GM21423 (cell line): ENCODE results near the gene SRM.
"Not testable (repeated sequence)": the region's sequence is repeated elsewhere in the genome, so short reads cannot be mapped to it uniquely, and the experiment has no call there.

Experiments
- ATAC-seq: cut with Tn5 transposase; IDR thresholded peaks from one replicate; pipeline ENCODE4 v1.9.1; 2021; ENCODE audit warnings: mild to moderate bottlenecking, moderate library complexity; ENCODE audit not compliant: unreplicated experiment

The SRM gene

DNA sequence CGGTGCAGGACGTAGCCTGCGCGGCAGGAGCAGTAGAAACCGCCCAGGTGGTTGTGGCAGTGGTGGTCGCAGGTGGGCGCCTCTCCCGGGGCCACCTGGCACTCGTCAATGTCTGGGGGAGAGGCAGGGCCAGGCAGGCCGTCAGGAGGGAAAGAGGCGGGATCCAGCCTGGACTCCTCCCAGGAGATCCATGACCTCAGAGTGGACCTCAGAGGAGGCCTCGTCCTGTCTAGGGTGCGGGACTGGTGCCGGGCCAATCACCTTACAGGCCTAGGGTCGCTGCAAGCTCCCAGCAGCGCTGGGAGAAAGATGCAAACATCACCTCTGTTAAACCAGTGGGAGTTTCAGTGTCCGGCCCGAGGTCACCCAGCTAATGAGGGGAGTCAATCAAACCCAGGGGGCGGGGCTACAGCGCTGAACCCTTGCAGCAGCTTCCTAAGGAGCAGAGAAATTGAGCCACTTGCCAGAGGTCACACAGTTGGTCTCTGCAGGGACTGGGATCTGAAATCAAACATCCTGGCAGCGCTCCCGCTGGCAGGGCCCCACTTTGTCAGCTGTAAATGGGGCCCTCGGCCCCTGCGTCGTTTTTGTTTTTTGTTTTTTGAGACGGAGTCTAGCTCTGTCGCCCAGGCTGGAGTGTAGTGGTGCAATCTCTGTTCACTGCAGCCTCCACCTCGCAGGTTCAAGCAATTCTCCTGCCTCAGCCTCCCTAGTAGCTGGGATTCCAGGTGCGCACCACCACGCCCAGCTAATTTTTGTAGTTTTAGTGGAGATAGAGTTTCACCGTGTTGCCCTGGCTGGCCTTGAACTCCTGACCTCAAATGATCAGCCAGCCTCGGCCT is 14.2 kb downstream of the SRM start:
- no peak for ATAC-seq

DNA sequence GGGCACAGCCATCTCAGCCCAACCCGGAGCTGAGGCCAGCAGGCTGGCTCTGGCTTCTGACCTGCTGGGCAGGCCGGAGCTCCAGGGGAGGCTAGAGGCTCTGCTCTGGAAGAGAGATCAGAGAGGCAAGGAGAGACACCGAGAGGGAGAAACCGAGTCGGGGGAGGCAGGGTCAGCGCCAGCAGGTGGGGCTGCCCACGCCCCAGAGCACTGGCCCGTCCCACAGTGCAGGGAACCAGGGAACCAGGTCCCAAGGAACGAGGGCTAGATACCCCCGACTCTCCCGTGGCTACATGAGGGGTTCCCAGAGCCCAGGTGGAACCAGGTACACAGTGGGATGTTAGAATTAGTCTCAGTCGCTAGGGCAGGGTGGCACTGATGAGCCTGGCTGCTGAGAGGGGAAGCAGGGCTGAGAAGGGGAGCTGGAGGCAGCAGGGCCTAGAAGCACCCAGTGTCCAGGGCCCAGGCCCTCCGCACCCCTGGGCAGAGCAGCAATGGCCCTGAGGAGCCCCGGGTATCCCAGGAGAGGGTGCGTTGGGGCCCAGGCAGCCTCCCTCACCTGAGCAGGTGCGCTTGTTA is 14.9 kb downstream of the SRM start:
- ATAC-seq: no peak

DNA sequence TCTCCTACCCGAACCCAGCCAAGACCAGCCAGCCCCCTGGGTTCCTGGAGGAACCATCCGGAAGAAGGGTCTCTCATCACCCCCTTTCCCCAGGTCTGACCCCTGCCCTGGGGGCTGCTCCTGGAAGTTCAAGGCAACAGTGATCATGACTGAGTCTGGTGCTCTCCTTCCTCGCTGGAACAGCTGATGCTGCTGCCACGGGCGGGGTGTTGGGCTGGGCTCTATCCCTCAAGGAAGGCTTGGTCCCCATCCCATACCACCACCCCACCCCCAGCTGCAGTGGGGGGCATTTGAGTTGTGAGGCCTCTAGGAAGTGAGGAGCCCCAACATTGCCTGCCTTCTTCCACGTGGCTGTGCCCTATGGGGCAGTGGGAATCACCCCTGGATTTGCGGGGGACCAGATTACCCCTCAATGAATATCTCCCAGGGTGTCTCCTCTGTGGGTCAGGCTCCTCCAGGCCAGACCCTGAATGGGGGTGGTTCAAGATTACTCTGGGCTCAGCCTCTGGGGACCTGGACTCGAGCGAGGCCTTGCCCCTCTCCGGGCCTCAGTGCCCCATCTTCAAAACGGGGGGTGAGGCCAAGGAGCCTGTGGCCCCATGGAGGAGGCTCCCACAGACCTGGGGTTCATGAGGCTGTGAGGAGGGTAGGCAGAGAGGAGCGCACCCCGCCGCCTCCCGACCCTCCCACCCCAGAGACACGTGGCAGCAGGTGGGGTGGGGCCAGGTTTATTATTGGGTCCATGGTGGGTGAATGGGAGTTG is 15.6 kb downstream of the SRM start:
- ATAC-seq: no peak

DNA sequence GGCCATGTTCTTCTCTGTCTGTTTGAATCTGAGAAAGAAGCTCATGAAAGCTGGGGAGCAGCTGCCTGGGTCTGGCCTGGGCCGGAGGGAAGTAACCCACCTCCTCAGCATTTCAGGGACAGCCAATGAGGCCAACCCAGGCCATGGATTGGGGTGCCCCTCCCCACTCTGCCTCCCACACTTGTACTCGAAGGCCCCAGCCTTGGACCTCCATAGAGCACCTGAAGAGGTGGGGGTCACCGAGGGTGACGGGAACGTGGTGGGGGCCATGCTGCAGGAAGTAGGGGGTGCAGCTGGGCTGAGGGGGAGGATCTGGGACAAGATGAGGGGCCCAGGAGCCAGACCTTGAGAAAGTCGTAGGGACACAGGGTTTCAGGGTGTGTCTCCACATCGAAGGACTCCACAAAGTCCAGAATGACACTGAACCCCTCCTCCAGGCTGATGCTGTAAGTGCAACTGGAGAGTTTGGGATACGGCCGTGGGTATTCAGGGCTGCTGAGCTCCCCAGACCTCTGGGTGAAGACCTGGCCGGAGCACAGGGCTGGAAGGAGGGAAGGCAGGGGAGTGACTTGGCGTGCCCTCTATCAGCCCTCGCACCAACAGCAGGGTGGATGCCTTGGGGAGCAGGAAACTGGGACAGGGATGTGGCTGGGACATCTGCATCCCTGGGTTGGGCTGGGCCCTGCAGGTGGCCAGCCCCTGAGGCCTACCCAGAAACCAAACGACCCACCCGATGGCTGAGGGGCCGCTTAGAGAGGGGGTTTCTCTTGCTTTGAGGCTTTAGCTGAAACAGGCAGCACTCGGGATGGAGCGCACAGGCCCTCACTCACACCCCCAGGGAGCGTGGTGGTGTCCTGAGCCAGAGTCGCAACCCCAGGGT is 16.6 kb downstream of the SRM start:
- ATAC-seq: no peak

GRCh38 chr1:11042065-11042464 is 17.8 kb downstream of the SRM start:
- ATAC-seq: no peak

GRCh38 chr1:11041048-11041447 is 18.8 kb downstream of the SRM start:
- ATAC-seq: no peak

DNA sequence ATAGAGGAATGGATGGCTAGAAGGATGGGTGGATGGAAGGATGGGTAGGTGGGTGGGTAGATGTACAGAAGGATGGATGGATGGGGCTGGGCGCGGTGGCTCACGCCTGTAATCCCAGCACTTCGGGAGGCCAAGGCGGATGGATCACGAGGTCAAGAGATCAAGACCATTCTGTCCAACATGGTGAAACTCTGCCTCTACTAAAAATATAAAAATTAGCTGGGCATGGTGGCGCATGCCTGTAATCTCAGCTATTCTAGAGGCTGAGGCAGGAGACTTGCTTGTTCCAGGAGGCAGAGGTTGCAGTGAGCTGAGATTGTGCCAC is 19.8 kb downstream of the SRM start:
- not testable (repeated sequence) for ATAC-seq

DNA sequence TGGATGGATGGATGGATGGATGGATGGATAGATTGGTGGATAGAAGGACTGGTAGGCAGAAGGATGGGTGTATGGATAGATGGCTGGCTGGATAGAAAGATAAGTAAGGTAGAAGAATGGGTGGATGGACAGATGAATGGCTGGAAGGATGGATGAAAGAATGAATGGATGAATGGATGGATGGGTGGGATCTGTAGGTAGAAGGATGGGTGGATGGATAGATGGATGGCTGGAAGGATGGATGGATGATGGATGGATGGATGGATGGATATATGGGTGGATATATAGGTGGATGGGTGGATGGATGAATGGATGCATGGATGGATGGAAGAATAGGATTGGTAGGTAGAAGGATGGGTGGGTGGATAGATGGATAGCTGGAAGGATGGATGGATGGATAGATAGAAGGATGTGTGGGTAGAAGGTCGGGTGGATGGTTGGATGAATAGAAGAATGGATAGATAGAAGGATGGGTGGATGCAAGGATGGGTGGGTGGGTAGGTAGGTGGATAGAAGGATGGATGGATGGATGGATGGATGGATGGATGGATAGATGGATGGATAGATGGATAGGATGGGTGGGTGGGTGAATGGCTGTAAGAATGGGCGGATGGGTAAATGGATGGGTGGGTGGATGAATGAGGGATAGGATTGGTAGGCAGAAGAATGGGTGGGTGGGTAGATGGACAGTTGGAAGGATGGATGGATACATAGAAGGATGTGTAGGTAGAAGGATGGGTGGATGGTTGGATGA is 20.3 kb downstream of the SRM start:
- ATAC-seq: no peak

GRCh38 chr1:11037740-11038182 is 22.1 kb downstream of the SRM start:
- peak; percentile 59 for ATAC-seq

DNA sequence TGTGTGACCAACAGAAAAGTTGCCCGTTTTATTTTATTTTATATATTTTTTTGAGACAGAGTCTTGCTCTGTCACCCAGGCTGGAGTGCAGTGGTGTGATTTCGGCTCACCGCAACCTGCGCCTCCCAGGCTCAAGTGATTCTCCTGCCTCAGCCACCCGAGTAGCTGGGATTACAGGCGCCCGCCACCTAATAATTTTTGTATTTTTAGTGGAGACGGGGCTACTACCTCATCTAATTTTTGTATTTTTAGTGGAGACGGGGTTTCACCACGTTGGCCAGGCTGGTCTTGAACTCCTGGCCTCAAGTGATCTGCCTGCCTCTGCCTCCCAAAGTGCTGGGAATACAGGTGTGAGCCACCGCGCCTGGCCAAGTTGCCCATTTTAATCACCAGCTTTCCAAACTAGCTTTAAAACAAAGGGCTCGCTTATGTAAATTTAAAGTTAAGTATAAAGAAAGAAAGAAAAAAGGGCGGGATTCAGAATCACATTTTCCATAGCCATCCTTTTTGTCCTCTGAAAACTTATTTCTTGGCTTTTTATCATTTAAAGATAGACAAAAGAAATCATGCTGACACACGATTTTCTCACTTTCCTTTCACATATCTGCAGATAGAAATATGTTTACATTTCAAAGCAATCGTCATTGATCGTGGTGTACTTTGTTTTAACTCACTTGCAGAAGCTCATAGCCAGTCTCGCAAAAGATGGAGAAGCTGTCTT is 22.6 kb downstream of the SRM start:
- ATAC-seq: not testable (repeated sequence)

- ATAC-seq: no peak
These were observed 28.1 kb downstream of the SRM start for GRCh38 chr1:11031624-11032262.

DNA sequence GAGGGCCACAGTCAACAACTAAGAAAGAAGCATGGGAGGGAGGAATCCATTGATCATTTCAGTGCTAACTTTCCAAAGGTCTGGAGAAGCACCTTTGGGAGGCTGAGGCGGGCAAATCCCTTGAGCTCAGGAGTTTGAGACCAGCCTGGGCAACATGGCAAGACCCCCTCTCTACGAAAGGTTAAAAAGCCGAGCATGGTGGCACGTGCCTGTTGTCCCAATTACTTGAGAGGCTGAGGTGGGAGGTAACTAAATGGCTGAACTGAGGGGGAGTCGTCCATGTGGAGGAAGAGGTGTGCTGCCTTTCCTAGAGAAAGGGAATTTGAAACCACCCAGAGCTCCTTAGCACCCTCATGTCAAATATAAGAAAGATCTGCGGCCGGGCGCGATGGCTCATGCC is 29.0 kb downstream of the SRM start:
- no peak for ATAC-seq

DNA sequence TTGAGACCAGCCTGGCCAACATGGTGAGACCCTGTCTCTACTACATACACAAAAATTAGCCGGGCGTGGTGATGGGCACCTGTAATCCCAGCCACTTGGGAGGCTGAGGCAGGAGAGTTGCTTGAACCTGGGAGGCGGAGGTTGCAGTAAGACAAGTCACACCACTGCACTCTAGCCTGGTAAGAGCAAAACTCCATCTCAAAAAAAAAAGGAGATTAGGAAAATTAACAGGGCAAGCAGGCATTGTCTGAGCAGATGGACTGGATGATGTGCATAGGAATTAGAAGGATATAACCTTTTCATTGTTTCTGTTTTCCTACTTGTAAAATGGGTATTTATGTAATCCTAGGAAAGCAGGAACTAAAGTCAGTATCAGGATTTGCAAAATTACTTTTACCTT is 31.8 kb downstream of the SRM start:
- ATAC-seq: no peak

DNA sequence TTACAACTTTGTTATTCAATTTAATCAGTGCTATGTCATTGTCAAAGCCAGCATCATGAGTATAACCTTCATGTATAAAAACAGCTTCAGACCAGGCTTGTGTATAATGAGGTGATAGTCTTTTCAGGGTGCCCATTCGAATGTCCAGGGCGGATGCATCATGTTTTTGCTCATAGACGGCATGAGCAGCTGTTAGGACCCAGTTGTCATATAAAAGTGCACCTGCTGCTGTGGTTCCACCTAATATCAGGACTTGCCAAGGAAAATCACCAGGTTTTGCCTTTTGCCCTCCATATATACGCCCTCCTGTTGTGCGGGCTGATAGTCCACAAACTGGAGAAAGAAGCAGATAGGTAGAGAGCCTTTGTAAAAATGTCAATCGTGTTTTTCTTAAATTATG is 32.5 kb downstream of the SRM start:
- no peak for ATAC-seq

DNA sequence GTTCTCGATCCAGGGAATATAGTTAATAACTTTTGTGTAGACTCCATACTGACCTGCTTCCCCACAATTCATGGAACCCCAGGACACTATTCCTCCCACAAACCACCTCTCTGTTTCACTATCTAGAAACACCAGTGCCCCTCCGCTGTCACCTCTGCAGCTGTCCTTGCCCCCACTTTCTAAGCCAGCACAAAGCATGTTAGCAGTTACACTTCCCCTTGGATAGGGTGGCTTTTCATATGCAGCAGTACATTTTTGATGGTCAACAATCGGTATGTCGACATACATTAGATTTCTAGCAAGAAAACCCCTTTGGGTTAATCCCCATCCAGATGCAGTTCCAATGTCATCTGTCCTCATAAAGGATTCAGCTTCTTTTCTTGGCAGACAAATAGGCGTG is 32.9 kb downstream of the SRM start:
- no peak for ATAC-seq

DNA sequence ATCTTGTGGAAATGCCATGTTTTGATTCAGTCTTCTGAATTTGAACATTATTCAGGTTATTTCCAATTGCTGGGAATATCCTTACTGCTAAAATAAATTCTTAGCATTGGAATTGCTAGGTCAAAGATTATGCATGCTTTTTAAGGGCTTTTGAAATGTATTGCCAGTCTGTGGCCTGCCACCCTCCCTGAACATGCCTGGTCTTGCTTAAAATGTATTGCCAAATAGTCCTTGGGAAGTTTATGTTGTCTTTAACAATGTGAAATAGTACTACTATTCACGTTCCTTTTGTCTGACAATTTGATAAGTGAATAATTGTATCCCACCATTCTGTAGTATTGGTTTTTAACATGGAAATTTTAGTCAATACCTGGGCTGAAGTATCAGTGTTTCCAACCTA is 33.8 kb downstream of the SRM start:
- no peak for ATAC-seq

DNA sequence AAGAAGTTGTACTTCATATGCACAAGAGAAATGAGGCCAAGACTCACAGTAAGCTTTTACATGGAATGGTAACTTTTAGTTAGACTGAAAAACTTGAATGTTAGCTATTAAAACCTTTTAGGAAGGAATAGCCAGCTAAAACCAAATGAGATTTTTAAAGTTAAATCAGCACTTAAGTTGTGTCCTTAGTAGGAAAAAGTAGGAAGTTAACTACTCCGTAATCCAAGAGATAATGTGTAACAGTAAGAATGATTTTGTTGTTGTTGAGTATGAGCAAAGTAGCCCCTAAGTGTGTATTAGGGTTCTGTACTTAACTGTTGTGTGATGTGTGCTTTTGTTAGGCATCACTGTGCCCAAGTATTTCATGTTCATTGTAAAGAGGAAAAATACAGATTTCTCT is 34.2 kb downstream of the SRM start:
- no peak for ATAC-seq

DNA sequence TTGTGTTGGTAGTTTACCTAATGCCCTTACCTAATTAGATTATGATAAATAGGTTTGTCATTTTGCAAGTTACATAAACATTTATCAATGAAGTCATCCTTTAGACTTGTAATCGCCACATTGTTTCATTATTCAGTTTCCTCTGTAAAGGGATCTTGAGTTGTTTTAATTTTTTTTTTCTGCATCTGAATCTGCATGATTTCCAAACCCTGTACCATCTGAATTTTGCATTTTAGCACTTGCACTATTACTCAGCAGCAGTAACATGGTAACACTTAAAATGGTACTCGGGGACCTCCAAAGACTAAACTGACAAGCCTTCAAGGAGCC is 35.0 kb downstream of the SRM start:
- ATAC-seq: no peak

GRCh38 chr1:11024154-11024873 is 35.5 kb downstream of the SRM start:
- no peak for ATAC-seq
